SK-N-MC (cell line): ENCODE measurements around the gene GDF9.

Source experiments
- DNase-seq: peaks from one replicate; pipeline ENCODE4 v3.0.0-alpha.2; 2011; ENCODE audit warnings: low read depth, low spot score
- H3K27ac ChIP-seq: fragments of 200-600 bp; sonication (generic); 2 replicates; pipeline ENCODE4 v1.5.1; 2016; ENCODE audit warnings: mixed run types
- H3K36me3 ChIP-seq: fragments of 200-600 bp; sonication (generic); 2 replicates; pipeline ENCODE4 v1.6.1; 2017; ENCODE audit warnings: antibody characterized with exemption, low read length, mixed read lengths; ENCODE audit not compliant: insufficient read depth
- H3K4me3 ChIP-seq: fragments of 200-600 bp; sonication (generic); 2 replicates; pipeline ENCODE4 v1.5.1; 2016
- H3K9ac ChIP-seq: fragments of 200-600 bp; sonication (generic); 2 replicates; pipeline ENCODE4 v1.8.0; 2017; ENCODE audit warnings: mixed run types, mixed read lengths; ENCODE audit not compliant: insufficient read length
- H3K9me3 ChIP-seq: fragments of 200-600 bp; sonication (generic); 2 replicates; pipeline ENCODE4 v1.6.1; 2017; ENCODE audit warnings: low read depth, mild to moderate bottlenecking, antibody characterized with exemption, low read length, moderate library complexity, mixed read lengths
- EZH2 ChIP-seq: fragments of 200-600 bp; sonication (generic); IDR thresholded peaks from one replicate; pipeline ENCODE4 v1.6.1; 2017; ENCODE audit warnings: antibody characterized with exemption
- FOXP2 ChIP-seq: optimal IDR thresholded peaks from 2 replicates; pipeline ENCODE3; 2011; ENCODE audit warnings: mild to moderate bottlenecking, moderate library complexity; ENCODE audit not compliant: insufficient read depth; ENCODE audit errors: extremely low read length, control extremely low read depth
- POLR2AphosphoS5 ChIP-seq: IDR thresholded peaks from 2 replicates; pipeline ENCODE4 v1.6.1; 2012; ENCODE audit warnings: mild to moderate bottlenecking, low read depth, low read length, borderline replicate concordance

Gene GDF9

DNA sequence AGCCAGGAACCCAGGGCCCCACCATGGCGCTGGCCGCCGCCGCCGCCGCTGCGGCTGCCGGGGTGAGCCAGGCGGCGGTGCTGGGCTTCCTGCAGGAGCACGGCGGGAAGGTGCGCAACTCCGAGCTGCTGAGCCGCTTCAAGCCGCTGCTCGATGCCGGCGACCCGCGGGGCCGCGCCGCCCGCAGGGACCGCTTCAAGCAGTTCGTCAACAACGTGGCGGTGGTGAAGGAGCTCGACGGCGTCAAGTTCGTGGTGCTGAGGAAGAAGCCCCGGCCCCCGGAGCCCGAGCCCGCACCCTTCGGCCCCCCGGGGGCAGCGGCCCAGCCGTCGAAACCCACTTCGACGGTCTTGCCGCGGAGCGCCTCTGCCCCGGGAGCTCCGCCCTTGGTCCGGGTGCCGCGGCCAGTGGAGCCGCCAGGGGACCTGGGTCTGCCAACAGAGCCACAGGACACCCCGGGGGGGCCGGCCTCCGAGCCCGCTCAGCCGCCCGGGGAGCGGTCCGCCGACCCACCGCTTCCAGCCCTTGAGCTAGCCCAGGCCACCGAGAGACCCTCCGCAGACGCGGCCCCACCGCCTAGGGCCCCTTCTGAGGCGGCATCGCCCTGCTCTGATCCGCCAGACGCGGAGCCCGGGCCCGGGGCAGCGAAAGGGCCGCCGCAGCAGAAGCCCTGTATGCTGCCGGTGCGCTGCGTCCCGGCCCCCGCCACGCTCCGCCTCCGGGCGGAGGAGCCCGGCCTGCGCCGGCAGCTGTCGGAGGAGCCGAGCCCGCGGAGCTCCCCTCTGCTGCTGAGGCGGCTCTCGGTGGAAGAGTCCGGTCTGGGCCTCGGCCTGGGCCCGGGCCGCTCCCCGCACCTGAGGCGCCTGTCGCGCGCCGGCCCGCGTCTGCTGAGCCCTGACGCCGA, 52.4 kb downstream of the GDF9 start:
- H3K4me3 ChIP-seq: peak overlapping the region; percentile 82
- no peak for DNase-seq
- no peak overlapping the region for H3K27ac ChIP-seq
- H3K9ac ChIP-seq: no peak overlapping the region
- no peaks in the 10 kb centered on the region for H3K9me3 ChIP-seq
- TF ChIP-seq FOXP2 (peak; percentile 3), POLR2AphosphoS5 (no peak)
- H3K36me3 ChIP-seq: no peaks in the 10 kb centered on the region

DNA sequence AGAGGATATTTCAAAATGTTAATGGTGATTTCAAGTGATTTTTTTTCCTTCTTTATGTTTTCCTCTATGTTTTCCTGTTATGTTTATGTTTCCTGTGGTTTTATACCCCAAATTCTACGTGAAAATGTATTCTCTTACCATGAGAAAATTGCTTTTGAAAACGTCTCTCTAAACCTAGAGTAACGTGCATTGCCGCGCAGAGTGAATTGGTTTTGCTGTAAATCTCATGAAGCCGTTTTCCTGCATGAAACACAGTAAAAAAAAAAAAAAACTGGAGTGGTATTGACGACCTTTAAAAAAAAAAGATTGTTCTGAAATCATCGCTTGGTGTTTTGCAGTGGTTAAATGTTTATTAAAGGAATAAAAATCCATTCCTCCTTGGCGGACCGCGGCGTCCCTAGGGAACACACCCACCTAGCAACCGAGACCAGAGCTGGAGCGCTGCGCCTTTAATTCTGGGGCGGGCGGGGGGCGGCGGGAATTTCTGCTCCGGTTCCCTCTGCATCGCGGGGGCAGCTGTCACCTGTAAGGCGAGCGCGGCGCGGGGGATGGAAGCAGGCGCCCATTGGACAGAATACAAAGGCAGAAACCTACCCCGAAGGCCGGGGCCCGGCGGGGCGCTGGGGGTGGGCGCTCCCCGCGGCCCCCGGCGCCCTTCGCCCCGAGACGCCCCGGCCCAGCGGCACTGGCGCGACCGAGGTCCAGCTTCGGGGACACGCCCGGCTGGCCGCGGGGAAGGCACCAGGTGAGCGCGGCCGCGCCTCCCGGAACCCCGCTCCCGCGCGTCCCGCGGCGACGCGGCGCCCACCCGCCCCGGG, 53.3 kb downstream of the GDF9 start, which contains the start of gene SOWAHA:
Gene SOWAHA (plus strand): TSS at position 522 of the 818 bp plus-strand sequence. CDS start 320 bp downstream, outside the sequence.
- Histone ChIP-seq H3K4me3 (peak within 1 kb of the TSS; percentile 82), H3K9me3 (no peaks in the 10 kb centered on the region), H3K36me3 (no peaks in the 10 kb centered on the region), H3K9ac (peak within 1 kb of the TSS; percentile 19), H3K27ac (no peak within 1 kb of the TSS)
- no peak for DNase-seq
- no peak for TF ChIP-seq POLR2AphosphoS5
- TF ChIP-seq FOXP2: peak; percentile 14
- TF ChIP-seq EZH2: no peak

DNA sequence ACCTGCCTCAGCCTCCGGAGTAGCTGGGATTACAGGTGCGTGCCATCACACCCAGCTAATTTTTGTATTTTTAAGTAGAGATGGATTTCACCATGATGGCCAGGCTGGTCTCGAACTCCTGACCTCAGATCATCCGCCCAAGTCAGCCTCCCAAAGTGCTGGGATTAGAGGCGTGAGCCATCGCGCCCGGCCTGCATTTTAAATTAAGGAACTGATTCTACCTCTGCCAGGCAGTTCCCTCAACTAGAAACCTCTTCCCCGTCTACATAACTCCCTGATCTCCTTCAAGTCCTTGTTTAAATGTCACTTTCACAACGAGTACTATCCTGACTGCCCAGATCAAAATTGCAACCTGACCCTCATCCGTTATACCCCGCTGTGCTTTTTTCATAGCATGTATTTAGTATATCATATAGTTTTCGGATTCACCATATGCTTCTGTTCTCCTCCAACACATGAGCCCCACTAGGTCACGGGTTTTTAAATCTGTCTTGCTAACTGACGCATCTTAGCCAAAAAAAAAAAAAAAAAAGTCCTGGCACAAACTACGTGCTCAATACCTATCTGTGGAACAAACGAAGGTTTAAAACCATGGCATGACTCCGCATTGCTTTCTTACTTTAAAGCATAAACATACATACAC, 54.0 kb downstream of the GDF9 start:
- Histone ChIP-seq H3K9me3 (no peaks in the 10 kb centered on the region), H3K9ac (peak overlapping the region; percentile 19), H3K36me3 (no peaks in the 10 kb centered on the region), H3K4me3 (peak overlapping the region; percentile 82), H3K27ac (no peak overlapping the region)
- no peak for TF ChIP-seq POLR2AphosphoS5
- no peak for TF ChIP-seq FOXP2
- TF ChIP-seq EZH2: no peak
- no peak for DNase-seq
